ENCODE results near the gene RBM4B.

RBM4B gene

GRCh38 chr11:66625041-66625751 is 52.5 kb downstream of the RBM4B start:
- no peak overlapping the region for H3K4me3 ChIP-seq (replicated peaks; ENCODE audit: low read depth, low read length)
- no peak for TF ChIP-seq CTCF (IDR thresholded peaks at IDR 0.05; ENCODE audit: low read depth, low read length, missing control alignments)
- no peak for DNase-seq (ENCODE audit: extremely low read depth, low read depth)

- DNase-seq (ENCODE audit: extremely low read depth, low read depth), result no peak
- no peak overlapping the region for H3K4me3 ChIP-seq (replicated peaks; ENCODE audit: low read depth, low read length)
- no peak for TF ChIP-seq CTCF (IDR thresholded peaks at IDR 0.05; ENCODE audit: low read depth, low read length, missing control alignments)
Observed at GRCh38 chr11:66624450-66624849, 53.2 kb downstream of the RBM4B start.

GRCh38 chr11:66619080-66619554 is 58.6 kb downstream of the RBM4B start:
- no peak for TF ChIP-seq CTCF (IDR thresholded peaks at IDR 0.05; ENCODE audit: low read depth, low read length, missing control alignments)
- peak overlapping the region; percentile 74 for H3K4me3 ChIP-seq (replicated peaks; ENCODE audit: low read depth, low read length)
- DNase-seq (ENCODE audit: extremely low read depth, low read depth), result no peak

GRCh38 chr11:66617155-66617834 is 60.4 kb downstream of the RBM4B start:
- H3K4me3 ChIP-seq (replicated peaks; ENCODE audit: low read depth, low read length), result peak overlapping the region; percentile 74
- no peak for DNase-seq (ENCODE audit: extremely low read depth, low read depth)
- no peak for TF ChIP-seq CTCF (IDR thresholded peaks at IDR 0.05; ENCODE audit: low read depth, low read length, missing control alignments)

GRCh38 chr11:66616379-66617154 is 61.1 kb downstream of the RBM4B start, which contains the start of gene RBM14:
TSS of gene RBM14 (plus strand) at chr11:66616630. CDS start at chr11:66616721, 91 bp downstream.
- peak within 1 kb of the TSS; percentile 74 for H3K4me3 ChIP-seq (replicated peaks; ENCODE audit: low read depth, low read length)
- peak; percentile 98 for DNase-seq (ENCODE audit: extremely low read depth, low read depth)
- no peak for TF ChIP-seq CTCF (IDR thresholded peaks at IDR 0.05; ENCODE audit: low read depth, low read length, missing control alignments)
